ENCODE results near the gene TRABD2A. TPM values are rescaled to one million over a fixed set of nuclear protein-coding genes. Genes with fewer than 3 reads are reported as not detected.
"Not testable (repeated sequence)": the region's sequence is repeated elsewhere in the genome, so short reads cannot be mapped to it uniquely, and the experiment has no call there.

Gene TRABD2A
- total RNA-seq, 2 experiments from 2014 or later = 1.6 to 1.9 TPM

GRCh38 chr2:84919885-84920580 lies 39.1 kb upstream of the TRABD2A start:
- no peaks in the 10 kb centered on the region for H4K20me1 ChIP-seq (ENCODE audit: insufficient read depth, low read length)
- no peaks in the 10 kb centered on the region for H3K9me2 ChIP-seq (ENCODE audit: insufficient read depth, low read length)
- peak overlapping the region; percentile 71 for H3K27ac ChIP-seq (ENCODE audit: low read depth, low read length, poor library complexity, severe bottlenecking)
- TF ChIP-seq CTCF (conservative IDR thresholded peaks at IDR 0.05; ENCODE audit: low read length) (no peak), EZH2phosphoT487 (IDR thresholded peaks at IDR 0.05; ENCODE audit: borderline replicate concordance, low read depth, low read length) (no peak)
- H3K9me3 ChIP-seq (ENCODE audit: low read length) = no peaks in the 10 kb centered on the region
- DNase-seq (ENCODE audit: low spot score) = peak; percentile 38
- BruUV-seq (replicated peaks) = no TSS peak
- no peaks in the 10 kb centered on the region for H3K36me3 ChIP-seq (ENCODE audit: insufficient read depth, low read length)
- H3K4me3 ChIP-seq (ENCODE audit: low read depth, low read length, poor library complexity, severe bottlenecking) = peak overlapping the region; percentile 23
- peak overlapping the region; percentile 62 for H3K4me2 ChIP-seq (ENCODE audit: low read length)
- POLR2A ChIA-PET = interaction anchor here (0.5 to 3.8 kb wide), 8 partner anchors 12 to 639 kb away, joined by 3 to 41 read pairs (median 4); partner anchors contain the start of gene TMSB10
- H3K4me1 ChIP-seq (ENCODE audit: insufficient read depth, low read length, poor library complexity, severe bottlenecking) = peaks cover 39% of the 10 kb centered on the region
- H2AFZ ChIP-seq (ENCODE audit: low read length) = peak overlapping the region; percentile 90
- H3K79me2 ChIP-seq (ENCODE audit: insufficient read depth, low read depth, low read length) = no peaks in the 10 kb centered on the region
- intact Hi-C loops (cut with micrococcal nuclease; ENCODE audit: unreplicated experiment) = no loop called here
- CTCF ChIA-PET (ENCODE audit: unreplicated experiment) = interaction anchor here (0.6 kb wide), 1 partner anchor 8 kb away, joined by 3 read pairs; no protein-coding TSS in a partner anchor

DNA sequence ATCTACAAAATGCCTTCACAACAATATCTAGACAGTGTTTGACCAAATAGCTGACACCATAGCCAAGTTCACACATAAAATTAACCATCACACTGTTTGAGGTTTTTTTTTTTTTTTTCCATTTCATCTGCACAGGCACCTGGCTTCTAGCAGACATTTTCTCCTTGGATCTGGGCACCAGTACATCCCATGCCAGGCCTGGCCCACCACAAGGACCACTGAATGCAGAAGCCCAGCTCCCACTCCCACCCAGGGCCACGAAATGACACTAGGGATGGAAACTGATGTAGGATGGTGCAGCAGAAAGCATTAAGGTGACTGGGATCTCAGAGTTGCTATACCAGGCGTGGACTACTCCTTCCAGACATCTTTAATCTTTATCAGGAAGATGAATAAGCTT lies 37.5 kb upstream of the TRABD2A start:
- CTCF ChIA-PET (ENCODE audit: unreplicated experiment) = no interaction called here
- H3K27ac ChIP-seq (ENCODE audit: low read depth, low read length, poor library complexity, severe bottlenecking) = no peak overlapping the region
- no TSS peak for BruUV-seq (replicated peaks)

GRCh38 chr2:84917821-84918220 lies 36.9 kb upstream of the TRABD2A start:
- H3K36me3 ChIP-seq (ENCODE audit: insufficient read depth, low read length); H3K9me3 ChIP-seq (ENCODE audit: low read length); BruUV-seq (replicated peaks); H4K20me1 ChIP-seq (ENCODE audit: insufficient read depth, low read length); DNase-seq (ENCODE audit: low spot score); H3K9me2 ChIP-seq (ENCODE audit: insufficient read depth, low read length); H3K4me2 ChIP-seq (ENCODE audit: low read length); H3K27ac ChIP-seq (ENCODE audit: low read depth, low read length, poor library complexity, severe bottlenecking); intact Hi-C loops (cut with micrococcal nuclease; ENCODE audit: unreplicated experiment); H3K4me3 ChIP-seq (ENCODE audit: low read depth, low read length, poor library complexity, severe bottlenecking); H3K79me2 ChIP-seq (ENCODE audit: insufficient read depth, low read depth, low read length): not testable (repeated sequence)
- ChIA-PET POLR2A (interaction anchor here (0.8 to 3.8 kb wide), 3 partner anchors 11 to 36 kb away, joined by 4 to 41 read pairs (median 5); partner anchors contain the start of gene TMSB10), CTCF (ENCODE audit: unreplicated experiment) (interaction anchor here (1.0 kb wide), 1 partner anchor 9 kb away, joined by 4 read pairs; no protein-coding TSS in a partner anchor)
- Histone ChIP-seq H3K4me1 (ENCODE audit: insufficient read depth, low read length, poor library complexity, severe bottlenecking) (peaks cover 25% of the 10 kb centered on the region), H2AFZ (ENCODE audit: low read length) (peak overlapping the region; percentile 90; the same call in 1 of the 2 replicates)

More for the DNA sequence above, 37.5 kb upstream of the TRABD2A start:
- no peaks in the 10 kb centered on the region for H3K36me3 ChIP-seq (ENCODE audit: insufficient read depth, low read length)
- TF ChIP-seq CTCF (conservative IDR thresholded peaks at IDR 0.05; ENCODE audit: low read length) (no peak), EZH2phosphoT487 (IDR thresholded peaks at IDR 0.05; ENCODE audit: borderline replicate concordance, low read depth, low read length) (no peak)
- POLR2A ChIA-PET = interaction anchor here (0.8 to 3.8 kb wide), 4 partner anchors 11 to 1510 kb away, joined by 3 to 41 read pairs (median 4); partner anchors contain the start of gene TMSB10
- H3K4me1 ChIP-seq (ENCODE audit: insufficient read depth, low read length, poor library complexity, severe bottlenecking) = peaks cover 25% of the 10 kb centered on the region
- H3K9me2 ChIP-seq (ENCODE audit: insufficient read depth, low read length) = no peaks in the 10 kb centered on the region
- H4K20me1 ChIP-seq (ENCODE audit: insufficient read depth, low read length) = no peaks in the 10 kb centered on the region
- no peak overlapping the region for H3K4me3 ChIP-seq (ENCODE audit: low read depth, low read length, poor library complexity, severe bottlenecking)
- H2AFZ ChIP-seq (ENCODE audit: low read length) = peak overlapping the region; percentile 90
- no peaks in the 10 kb centered on the region for H3K9me3 ChIP-seq (ENCODE audit: low read length)
- peak overlapping the region; percentile 62; the same call in 1 of the 2 replicates for H3K4me2 ChIP-seq (ENCODE audit: low read length)
- intact Hi-C loops (cut with micrococcal nuclease; ENCODE audit: unreplicated experiment) = no loop called here
- H3K79me2 ChIP-seq (ENCODE audit: insufficient read depth, low read depth, low read length) = no peaks in the 10 kb centered on the region
- DNase-seq (ENCODE audit: low spot score) = no peak

DNA sequence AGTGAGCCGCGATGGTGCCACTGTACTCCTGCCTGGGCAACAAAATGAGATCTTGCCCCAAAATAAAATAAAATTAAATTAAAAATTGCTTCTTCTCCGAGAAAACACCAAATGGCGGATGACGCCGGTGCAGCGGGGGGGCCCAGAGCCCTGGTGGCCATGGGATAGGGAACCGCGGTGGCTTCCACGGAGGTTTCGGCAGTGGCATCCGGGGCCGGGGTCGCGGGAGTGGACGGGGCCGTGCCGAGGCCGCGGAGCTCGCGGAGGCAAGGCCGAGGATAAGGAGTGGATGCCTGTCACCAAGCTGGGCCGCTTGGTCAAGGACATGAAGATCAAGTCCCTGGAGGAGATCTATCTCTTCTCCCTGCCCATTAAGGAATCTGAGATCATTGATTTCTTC lies 34.8 kb upstream of the TRABD2A start:
- H4K20me1 ChIP-seq (ENCODE audit: insufficient read depth, low read length); intact Hi-C loops (cut with micrococcal nuclease; ENCODE audit: unreplicated experiment); H3K4me3 ChIP-seq (ENCODE audit: low read depth, low read length, poor library complexity, severe bottlenecking); CTCF ChIA-PET (ENCODE audit: unreplicated experiment); POLR2A ChIA-PET; H3K36me3 ChIP-seq (ENCODE audit: insufficient read depth, low read length); H3K27ac ChIP-seq (ENCODE audit: low read depth, low read length, poor library complexity, severe bottlenecking); DNase-seq (ENCODE audit: low spot score); H3K79me2 ChIP-seq (ENCODE audit: insufficient read depth, low read depth, low read length); H3K4me2 ChIP-seq (ENCODE audit: low read length); BruUV-seq (replicated peaks); H3K9me3 ChIP-seq (ENCODE audit: low read length); H2AFZ ChIP-seq (ENCODE audit: low read length); H3K9me2 ChIP-seq (ENCODE audit: insufficient read depth, low read length): not testable (repeated sequence)
- H3K4me1 ChIP-seq (ENCODE audit: insufficient read depth, low read length, poor library complexity, severe bottlenecking) = peaks cover 25% of the 10 kb centered on the region
